Liver (tissue), 9 donors: Measurements from ENCODE around the gene MRPL21. TPM values are rescaled to one million over a fixed set of nuclear protein-coding genes. Genes with fewer than 3 reads are reported as not detected.

ENCODE experiments used
- DNase-seq: peaks from one replicate; pipeline ENCODE4 v3.0.0-alpha.2; 2017; ENCODE audit warnings: low spot score
- H3K27ac ChIP-seq, 2 donors: one replicate each; pipeline ENCODE4 v1.7.0; 2013; ENCODE audit warnings: inconsistent platforms in 2 of 2, low read length in 2 of 2, control low read depth in 1 of 2, low read depth in 1 of 2, mild to moderate bottlenecking in 1 of 2
- H3K27me3 ChIP-seq, 4 donors: one replicate each; pipeline versions ENCODE4 v1.6.1 to v1.7.0; 2013; ENCODE audit warnings: low read length in 3 of 4, inconsistent platforms in 1 of 4, mild to moderate bottlenecking in 1 of 4, moderate library complexity in 1 of 4; ENCODE audit not compliant: control insufficient read depth in 4 of 4, insufficient read depth in 4 of 4
- H3K36me3 ChIP-seq, 4 donors: one replicate each; pipeline versions ENCODE4 v1.6.1 to v1.7.0; 2013; ENCODE audit warnings: low read length in 3 of 4, mild to moderate bottlenecking in 3 of 4, low read depth in 1 of 4, moderate library complexity in 1 of 4; ENCODE audit not compliant: control insufficient read depth in 4 of 4, insufficient read depth in 3 of 4
- H3K4me1 ChIP-seq, 4 donors: one replicate each; pipeline versions ENCODE4 v1.6.1 to v1.7.0; 2013; ENCODE audit warnings: low read length in 3 of 4, mild to moderate bottlenecking in 3 of 4, moderate library complexity in 1 of 4; ENCODE audit not compliant: control insufficient read depth in 4 of 4, insufficient read depth in 4 of 4
- H3K4me3 ChIP-seq, 3 donors: one replicate each; pipeline versions ENCODE4 v1.6.1 to v1.7.0; 2013; ENCODE audit warnings: low read length in 3 of 3, control low read depth in 1 of 3, low read depth in 1 of 3, mild to moderate bottlenecking in 1 of 3
- H3K9ac ChIP-seq, 2 donors: one replicate each; pipeline ENCODE4 v1.7.0; 2013; ENCODE audit warnings: low read length in 2 of 2, mild to moderate bottlenecking in 2 of 2, moderate library complexity in 2 of 2, control low read depth in 1 of 2, low read depth in 1 of 2
- H3K9me3 ChIP-seq, 4 donors: one replicate each; pipeline versions ENCODE4 v1.6.1 to v1.7.0; 2013; ENCODE audit warnings: low read length in 3 of 4; ENCODE audit not compliant: control insufficient read depth in 4 of 4
- ATF3 ChIP-seq: IDR thresholded peaks from 2 replicates; pipeline ENCODE4 v1.6.1; 2016; ENCODE audit warnings: antibody characterized with exemption
- CTCF ChIP-seq: fragments of 150-350 bp; IDR thresholded peaks from 2 replicates; pipeline ENCODE4 v1.5.1; 2017; ENCODE audit warnings: improper control_type of control experiment, low read depth, low read length; ENCODE audit not compliant: missing input control
- EGR1 ChIP-seq, 2 donors: IDR thresholded peaks; 2 replicates each; pipeline ENCODE4 v1.6.1; 2016 to 2018; ENCODE audit warnings: antibody characterized with exemption in 2 of 2, low read depth in 2 of 2
- GABPA ChIP-seq, 2 donors: IDR thresholded peaks in 1 of 2; conservative IDR thresholded peaks in 1 of 2; 2 replicates each; pipeline ENCODE4 v1.6.1; 2016; ENCODE audit warnings: antibody characterized with exemption in 2 of 2, mild to moderate bottlenecking in 1 of 2, moderate library complexity in 1 of 2
- HNF4A ChIP-seq, 2 donors: conservative IDR thresholded peaks; 2 replicates each; pipeline ENCODE4 v1.6.1; 2016; ENCODE audit warnings: antibody characterized with exemption in 2 of 2, mild to moderate bottlenecking in 2 of 2
- HNF4G ChIP-seq: IDR thresholded peaks from 2 replicates; pipeline ENCODE4 v1.6.1; 2016; ENCODE audit warnings: antibody characterized with exemption
- MAX ChIP-seq: IDR thresholded peaks from 2 replicates; pipeline ENCODE4 v1.6.1; 2016; ENCODE audit warnings: antibody characterized with exemption
- RAD21 ChIP-seq, 2 donors: IDR thresholded peaks; 2 replicates each; pipeline ENCODE4 v1.6.1; 2016; ENCODE audit warnings: antibody characterized with exemption in 2 of 2, mild to moderate bottlenecking in 2 of 2
- RXRA ChIP-seq, 2 donors: IDR thresholded peaks; 2 replicates each; pipeline ENCODE4 v1.6.1; 2017 to 2018; ENCODE audit warnings: antibody characterized with exemption in 2 of 2, mild to moderate bottlenecking in 1 of 2
- YY1 ChIP-seq: IDR thresholded peaks from 2 replicates; pipeline ENCODE4 v1.6.1; 2016; ENCODE audit warnings: antibody characterized with exemption, mild to moderate bottlenecking
- WGBS: extraction: QIAGEN DNeasy Blood & Tissue Kit; methylation state at CpG from one replicate; pipeline ENCODE4 v1.1.7; 2013; 5-methylcytosine and 5-hydroxymethylcytosine counted together
- polyA plus RNA-seq, 2 donors: library from polyadenylated mRNA; stranded (reverse) in 1 of 2; unstranded in 1 of 2; fragments of 200-250 nt in 1 of 2; fragments of >200 nt in 1 of 2; fragmentation: Nextera tagmentation in 1 of 2; extraction: Ambion mirVana in 1 of 2; gene quantifications; one replicate each; pipeline versions ENCODE4 v1.2.1 to v1.2.3, GENCODE V29; 2013 to 2015
- total RNA-seq, 2 donors: library from RNA; depleted of rRNA; stranded (reverse); fragments of >200 nt; gene quantifications; one replicate each; pipeline ENCODE4 v1.2.3, GENCODE V29; 2014
- TF ChIP-seq, protein P1 (sequence below): IDR thresholded peaks from 2 replicates; pipeline ENCODE4 v1.6.1; 2016; ENCODE audit warnings: antibody characterized with exemption
- donor health status: healthy.
- donor health status: healthy.
- donor health status: healthy.
- donor health status: healthy.
- donor health status: healthy.

MRPL21 gene
- total and polyA plus RNA-seq, 4 donors, result 22.3 to 76.8 (median 35.4) TPM

- TF ChIP-seq EGR1 (IDR thresholded peaks at IDR 0.05; ENCODE audit: low read depth in 2 of 2) (no peak), HNF4G (no peak), HNF4A (conservative IDR thresholded peaks at IDR 0.05) (no peak)
- no peaks in the 10 kb centered on the region for H3K9me3 ChIP-seq
- WGBS, result 89% methylated on average over 8 of the region's 8 CpGs
- no peaks in the 10 kb centered on the region for H3K27me3 ChIP-seq
- H3K36me3 ChIP-seq, result no peaks in the 10 kb centered on the region
- no peak overlapping the region for H3K4me3 ChIP-seq
- H3K4me1 ChIP-seq, result peaks cover 5 to 14% (median 10%) of the 10 kb centered on the region in 4 donors
- no peak for DNase-seq
- H3K27ac ChIP-seq, result no peak overlapping the region
- H3K9ac ChIP-seq, result no peak overlapping the region
Observed at GRCh38 chr11:68852628-68853027, 51.0 kb downstream of the MRPL21 start.

- no peak overlapping the region for H3K27ac ChIP-seq
- H3K9ac ChIP-seq, result no peak overlapping the region
Observed at GRCh38 chr11:68848429-68848828, 55.2 kb downstream of the MRPL21 start.

More at GRCh38 chr11:68848429-68848828, 55.2 kb downstream of the MRPL21 start:
- Histone ChIP-seq H3K36me3 (no peaks in the 10 kb centered on the region), H3K4me1 (peaks cover 7 to 36% (median 22%) of the 10 kb centered on the region in 4 donors), H3K4me3 (no peak overlapping the region), H3K27me3 (no peaks in the 10 kb centered on the region), H3K9me3 (no peaks in the 10 kb centered on the region)
- no peak for DNase-seq
- WGBS, result 94% methylated on average over 15 of the region's 15 CpGs
- TF ChIP-seq CTCF, result no peak
- no peak for TF ChIP-seq MAX
- no peak for TF ChIP-seq RXRA (IDR thresholded peaks at IDR 0.05)
- TF ChIP-seq EGR1 (IDR thresholded peaks at IDR 0.05; ENCODE audit: low read depth in 2 of 2), result no peak
- TF ChIP-seq, protein P1, sequence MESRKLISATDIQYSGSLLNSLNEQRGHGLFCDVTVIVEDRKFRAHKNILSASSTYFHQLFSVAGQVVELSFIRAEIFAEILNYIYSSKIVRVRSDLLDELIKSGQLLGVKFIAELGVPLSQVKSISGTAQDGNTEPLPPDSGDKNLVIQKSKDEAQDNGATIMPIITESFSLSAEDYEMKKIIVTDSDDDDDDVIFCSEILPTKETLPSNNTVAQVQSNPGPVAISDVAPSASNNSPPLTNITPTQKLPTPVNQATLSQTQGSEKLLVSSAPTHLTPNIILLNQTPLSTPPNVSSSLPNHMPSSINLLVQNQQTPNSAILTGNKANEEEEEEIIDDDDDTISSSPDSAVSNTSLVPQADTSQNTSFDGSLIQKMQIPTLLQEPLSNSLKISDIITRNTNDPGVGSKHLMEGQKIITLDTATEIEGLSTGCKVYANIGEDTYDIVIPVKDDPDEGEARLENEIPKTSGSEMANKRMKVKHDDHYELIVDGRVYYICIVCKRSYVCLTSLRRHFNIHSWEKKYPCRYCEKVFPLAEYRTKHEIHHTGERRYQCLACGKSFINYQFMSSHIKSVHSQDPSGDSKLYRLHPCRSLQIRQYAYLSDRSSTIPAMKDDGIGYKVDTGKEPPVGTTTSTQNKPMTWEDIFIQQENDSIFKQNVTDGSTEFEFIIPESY, result no peak
- no peak for TF ChIP-seq ATF3
- TF ChIP-seq YY1, result no peak
- TF ChIP-seq GABPA (IDR thresholded peaks at IDR 0.05 in 1 of 2, conservative IDR thresholded peaks at IDR 0.05 in 1 of 2), result no peak
- no peak for TF ChIP-seq RAD21 (IDR thresholded peaks at IDR 0.05)
